HEK293 (cell line): ENCODE data around the gene GPR84.
A peak's percentile ranks its signal among the peaks of the same experiment; 100 is the strongest.

Experiments used
- CTCF ChIA-PET: fragments of 350-600 bp; formaldehyde crosslinking; extraction: SDS; loops from one replicate; lab custom pipeline; 2021; ENCODE audit warnings: antibody characterized with exemption; lab: Yijun Ruan, JAX
- POLR2A ChIA-PET: fragments of 300-600 bp; formaldehyde crosslinking; extraction: SDS; loops from one replicate; lab custom pipeline; 2020; ENCODE audit warnings: antibody characterized with exemption, inconsistent platforms; lab: Yijun Ruan, JAX
- H3K27ac ChIP-seq: fragments of 200-500 bp; sonication (Bioruptor generic); 2 replicates; pipeline ENCODE4 v1.5.1; 2014; ENCODE audit warnings: low read depth, low read length, control low read depth, inconsistent platforms; ENCODE audit errors: extremely low read depth
- H3K36me3 ChIP-seq, 2 experiments: fragments of 200-500 bp in 1 of 2; sonication (Bioruptor generic) in 1 of 2; 1 replicate in 1 of 2; 2 replicates in 1 of 2; pipeline ENCODE4 v1.5.1; 2014 to 2017; ENCODE audit warnings: inconsistent platforms in 2 of 2, low read length in 2 of 2; ENCODE audit not compliant: control insufficient read depth in 2 of 2, insufficient read depth in 1 of 2
- H3K4me1 ChIP-seq: fragments of 200-500 bp; sonication (Bioruptor generic); 2 replicates; pipeline ENCODE4 v1.5.1; 2014; ENCODE audit warnings: mild to moderate bottlenecking, low read length, inconsistent platforms; ENCODE audit not compliant: control insufficient read depth, insufficient read depth
- H3K4me3 ChIP-seq: 2 replicates; pipeline ENCODE4 v1.5.1; 2011; ENCODE audit warnings: low read depth, mild to moderate bottlenecking, control low read depth, low read length, moderate library complexity
- H3K9me3 ChIP-seq: fragments of 200-500 bp; sonication (Bioruptor generic); 2 replicates; pipeline ENCODE4 v1.5.1; 2014; ENCODE audit warnings: low read depth, low read length, inconsistent platforms; ENCODE audit not compliant: control insufficient read depth, insufficient read depth
- IKZF3 ChIP-seq: fragments of 450-650 bp; IDR thresholded peaks from 2 replicates; pipeline ENCODE4 v1.5.0; 2018; ENCODE audit warnings: missing biosample characterization, mild to moderate bottlenecking, missing genetic modification characterization, moderate library complexity
- INSM2 ChIP-seq: fragments of 450-650 bp; formaldehyde crosslinking; IDR thresholded peaks from 2 replicates; pipeline ENCODE4 v1.5.1; 2016; ENCODE audit warnings: missing biosample characterization, missing genetic modification characterization
- OSR2 ChIP-seq: fragments of 450-650 bp; formaldehyde crosslinking; IDR thresholded peaks from 2 replicates; pipeline ENCODE4 v1.5.1; 2016; ENCODE audit warnings: missing biosample characterization, missing genetic modification characterization
- RBAK ChIP-seq: fragments of 450-650 bp; formaldehyde crosslinking; IDR thresholded peaks from 2 replicates; pipeline ENCODE4 v1.5.1; 2016; ENCODE audit warnings: missing biosample characterization, missing genetic modification characterization
- SALL2 ChIP-seq: fragments of 450-650 bp; formaldehyde crosslinking; IDR thresholded peaks from 2 replicates; pipeline ENCODE4 v1.5.0; 2017; ENCODE audit warnings: missing biosample characterization, mild to moderate bottlenecking, missing genetic modification characterization, borderline replicate concordance
- TRIM28 ChIP-seq: IDR thresholded peaks from 2 replicates; pipeline ENCODE4 v1.6.1; 2011; ENCODE audit warnings: low read length, control low read depth, borderline replicate concordance
- ZFP41 ChIP-seq: fragments of 450-650 bp; formaldehyde crosslinking; IDR thresholded peaks from 2 replicates; pipeline ENCODE4 v1.5.1; 2016; ENCODE audit warnings: missing biosample characterization, missing genetic modification characterization, borderline replicate concordance
- ZNF114 ChIP-seq: fragments of 450-650 bp; formaldehyde crosslinking; IDR thresholded peaks from 2 replicates; pipeline ENCODE4 v1.5.0; 2017; ENCODE audit warnings: missing biosample characterization, missing genetic modification characterization
- ZNF184 ChIP-seq: fragments of 450-650 bp; IDR thresholded peaks from 2 replicates; pipeline ENCODE4 v1.5.1; 2018; ENCODE audit warnings: missing biosample characterization, mild to moderate bottlenecking, missing genetic modification characterization
- ZNF2 ChIP-seq: fragments of 450-650 bp; formaldehyde crosslinking; IDR thresholded peaks from 2 replicates; pipeline ENCODE4 v1.5.1; 2016; ENCODE audit warnings: missing biosample characterization, missing genetic modification characterization
- ZNF350 ChIP-seq: fragments of 450-650 bp; formaldehyde crosslinking; IDR thresholded peaks from 2 replicates; pipeline ENCODE4 v1.5.0; 2017; ENCODE audit warnings: missing biosample characterization, mild to moderate bottlenecking, missing genetic modification characterization
- ZNF549 ChIP-seq: fragments of 450-650 bp; IDR thresholded peaks from 2 replicates; pipeline ENCODE4 v1.5.1; 2018; ENCODE audit warnings: missing biosample characterization, missing genetic modification characterization, mild to moderate bottlenecking, inconsistent platforms, moderate library complexity
- ZNF654 ChIP-seq: fragments of 450-650 bp; formaldehyde crosslinking; IDR thresholded peaks from 2 replicates; pipeline ENCODE4 v1.5.1; 2016; ENCODE audit warnings: low read depth, missing biosample characterization, missing genetic modification characterization
- ZNF658 ChIP-seq: fragments of 450-650 bp; formaldehyde crosslinking; IDR thresholded peaks from 2 replicates; pipeline ENCODE4; 2016; ENCODE audit warnings: missing biosample characterization, missing genetic modification characterization
- ZNF660 ChIP-seq: fragments of 450-650 bp; IDR thresholded peaks from 2 replicates; pipeline ENCODE4 v1.5.1; 2018; ENCODE audit warnings: missing biosample characterization, mild to moderate bottlenecking, missing genetic modification characterization
- ZNF677 ChIP-seq: fragments of 450-650 bp; IDR thresholded peaks from 2 replicates; pipeline ENCODE4 v1.5.0; 2018; ENCODE audit warnings: missing biosample characterization, mild to moderate bottlenecking, missing genetic modification characterization, moderate library complexity
- ZSCAN30 ChIP-seq: fragments of 450-650 bp; IDR thresholded peaks from 2 replicates; pipeline ENCODE4 v1.5.1; 2018; ENCODE audit warnings: missing biosample characterization, mild to moderate bottlenecking, missing genetic modification characterization, moderate library complexity
- TF ChIP-seq, protein P1 (sequence below): fragments of 450-650 bp; formaldehyde crosslinking; IDR thresholded peaks from 2 replicates; pipeline ENCODE4 v1.5.1; 2016; ENCODE audit warnings: missing biosample characterization, missing genetic modification characterization
- TF ChIP-seq, protein P2 (sequence below): fragments of 450-650 bp; formaldehyde crosslinking; IDR thresholded peaks from 2 replicates; pipeline ENCODE4 v1.5.1; 2016; ENCODE audit warnings: missing biosample characterization, missing genetic modification characterization

GPR84 gene

DNA sequence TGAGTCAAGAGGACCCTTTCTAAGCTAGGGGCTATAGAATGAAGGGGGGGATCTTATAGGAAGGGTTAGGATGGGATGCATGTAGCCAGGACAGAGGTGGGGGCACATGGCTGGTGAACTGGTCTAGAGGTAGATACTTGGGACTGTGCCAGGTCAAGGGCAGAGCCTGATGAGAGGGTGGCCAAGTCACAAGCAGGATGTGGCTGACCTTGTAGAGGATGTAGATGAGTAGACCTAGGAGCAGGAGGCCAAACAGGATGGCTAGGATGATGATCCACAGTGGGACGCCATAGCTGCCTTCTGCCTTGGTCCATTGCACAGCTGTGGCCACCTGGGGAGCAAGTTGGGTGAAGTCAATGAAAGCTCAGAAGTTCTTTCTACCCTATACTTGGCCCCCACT lies 32.9 kb upstream of the GPR84 start:
- CTCF ChIA-PET: interaction anchor here (0.7 to 12.2 kb wide), 6 partner anchors 11 to 653 kb away, joined by 3 to 924 read pairs (median 22); partner anchors contain the start of gene ZNF385A
- TF ChIP-seq ZNF184 (tag by site-specific recombination) (no peak), SALL2 (tag by site-specific recombination) (no peak), ZNF350 (tag by site-specific recombination) (no peak)
- H3K9me3 ChIP-seq: no peaks in the 10 kb centered on the region
- POLR2A ChIA-PET: no interaction called here
- peaks cover 16 to 78% of the 10 kb centered on the region in 2 experiments for H3K36me3 ChIP-seq
- H3K4me1 ChIP-seq: no peaks in the 10 kb centered on the region
- no peak overlapping the region for H3K27ac ChIP-seq
- H3K4me3 ChIP-seq: no peak overlapping the region

DNA sequence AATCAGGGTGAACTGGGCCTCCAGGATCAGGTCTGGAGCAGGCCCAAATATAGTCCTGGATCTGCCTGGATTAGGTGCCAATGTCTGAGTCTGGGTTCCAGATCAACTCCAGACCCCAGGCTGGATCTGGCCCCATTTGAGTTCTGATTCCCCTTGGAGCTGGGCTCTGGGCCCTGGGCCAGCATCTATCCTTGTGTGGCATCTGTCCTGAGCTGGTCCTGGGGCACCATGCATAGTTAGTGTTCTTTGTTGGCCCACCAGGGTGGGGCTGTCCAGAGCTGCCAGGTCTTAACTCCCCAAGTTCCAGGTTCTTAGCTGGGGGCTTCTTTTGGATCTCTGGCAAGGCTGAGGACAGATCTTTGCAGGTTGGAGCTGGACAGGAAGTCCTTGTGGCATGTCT lies 31.3 kb upstream of the GPR84 start:
- TF ChIP-seq ZNF677 (tag by site-specific recombination): no peak
- no peak for TF ChIP-seq ZFP41 (tag by site-specific recombination)
- TF ChIP-seq, all 188 proteins: peak for 0
- H3K4me1 ChIP-seq: no peaks in the 10 kb centered on the region
- H3K36me3 ChIP-seq: peaks cover 16 to 62% of the 10 kb centered on the region in 2 experiments
- H3K27ac ChIP-seq: no peak overlapping the region
- POLR2A ChIA-PET: interaction anchor here (0.6 kb wide), 1 partner anchor 25 kb away, joined by 4 read pairs; no protein-coding TSS in a partner anchor
- H3K9me3 ChIP-seq: no peaks in the 10 kb centered on the region
- no peak overlapping the region for H3K4me3 ChIP-seq
- CTCF ChIA-PET: interaction anchor here (0.7 to 12.2 kb wide), 7 partner anchors 8 to 69 kb away, joined by 3 to 924 read pairs (median 4); no protein-coding TSS in a partner anchor

DNA sequence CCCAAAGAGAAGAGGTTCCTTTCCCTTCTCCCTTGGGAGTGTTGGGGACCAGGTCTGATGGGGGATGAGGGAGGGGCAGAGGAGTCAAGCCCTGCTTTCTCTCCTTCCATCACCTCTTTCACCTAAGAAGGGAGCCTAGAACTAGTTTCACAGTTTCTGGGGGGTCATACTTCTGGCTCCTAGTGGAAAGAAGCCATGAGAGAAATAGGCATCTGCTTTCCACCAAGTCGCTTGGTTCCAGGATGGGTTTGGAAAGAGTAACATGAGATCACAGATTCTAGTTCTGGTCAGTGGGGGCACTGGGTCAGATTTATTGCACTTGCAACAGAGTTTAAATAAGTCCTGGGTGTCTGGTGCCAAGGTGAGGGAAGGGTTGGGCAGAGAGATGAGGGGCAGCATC lies 30.7 kb upstream of the GPR84 start:
- ChIA-PET CTCF (interaction anchor here (1.2 to 12.2 kb wide), 3 partner anchors 14 to 44 kb away, joined by 3 to 924 read pairs (median 77); no protein-coding TSS in a partner anchor), POLR2A (no interaction called here)
- peaks cover 13 to 56% of the 10 kb centered on the region in 2 experiments for H3K36me3 ChIP-seq
- TF ChIP-seq ZNF658 (tag by site-specific recombination) (no peak), ZNF2 (no peak), INSM2 (no peak), OSR2 (tag by site-specific recombination) (no peak), ZNF549 (tag by site-specific recombination) (no peak), ZNF114 (tag by site-specific recombination) (no peak)
- TF ChIP-seq, protein P1, sequence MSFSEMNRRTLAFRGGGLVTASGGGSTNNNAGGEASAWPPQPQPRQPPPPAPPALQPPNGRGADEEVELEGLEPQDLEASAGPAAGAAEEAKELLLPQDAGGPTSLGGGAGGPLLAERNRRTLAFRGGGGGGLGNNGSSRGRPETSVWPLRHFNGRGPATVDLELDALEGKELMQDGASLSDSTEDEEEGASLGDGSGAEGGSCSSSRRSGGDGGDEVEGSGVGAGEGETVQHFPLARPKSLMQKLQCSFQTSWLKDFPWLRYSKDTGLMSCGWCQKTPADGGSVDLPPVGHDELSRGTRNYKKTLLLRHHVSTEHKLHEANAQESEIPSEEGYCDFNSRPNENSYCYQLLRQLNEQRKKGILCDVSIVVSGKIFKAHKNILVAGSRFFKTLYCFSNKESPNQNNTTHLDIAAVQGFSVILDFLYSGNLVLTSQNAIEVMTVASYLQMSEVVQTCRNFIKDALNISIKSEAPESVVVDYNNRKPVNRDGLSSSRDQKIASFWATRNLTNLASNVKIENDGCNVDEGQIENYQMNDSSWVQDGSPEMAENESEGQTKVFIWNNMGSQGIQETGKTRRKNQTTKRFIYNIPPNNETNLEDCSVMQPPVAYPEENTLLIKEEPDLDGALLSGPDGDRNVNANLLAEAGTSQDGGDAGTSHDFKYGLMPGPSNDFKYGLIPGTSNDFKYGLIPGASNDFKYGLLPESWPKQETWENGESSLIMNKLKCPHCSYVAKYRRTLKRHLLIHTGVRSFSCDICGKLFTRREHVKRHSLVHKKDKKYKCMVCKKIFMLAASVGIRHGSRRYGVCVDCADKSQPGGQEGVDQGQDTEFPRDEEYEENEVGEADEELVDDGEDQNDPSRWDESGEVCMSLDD: no peak
- H3K27ac ChIP-seq: no peak overlapping the region
- H3K4me1 ChIP-seq: no peaks in the 10 kb centered on the region
- no peak overlapping the region for H3K4me3 ChIP-seq
- H3K9me3 ChIP-seq: no peaks in the 10 kb centered on the region

DNA sequence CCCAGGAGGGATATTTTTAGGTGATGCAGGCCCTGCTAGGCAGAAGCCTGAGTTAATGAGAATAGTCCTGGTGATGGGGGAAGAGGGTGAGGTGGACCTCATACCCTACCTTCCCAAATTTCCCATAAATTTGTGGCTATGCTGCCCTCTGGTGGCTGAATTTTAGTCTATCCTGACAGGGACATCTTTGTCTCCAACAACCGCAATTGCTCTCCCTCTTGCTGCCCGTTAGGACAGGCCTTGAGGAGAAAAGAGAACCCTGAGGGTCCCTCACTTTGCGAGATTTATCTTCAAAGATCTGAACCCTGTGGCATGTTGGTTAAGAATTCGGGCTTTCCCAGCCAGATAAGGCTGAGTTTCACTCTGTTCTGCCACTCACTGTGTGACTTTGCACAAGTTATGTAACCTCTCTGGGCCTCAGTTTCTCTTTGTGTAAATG lies 30.0 kb upstream of the GPR84 start:
- no peaks in the 10 kb centered on the region for H3K4me1 ChIP-seq
- H3K27ac ChIP-seq: no peak overlapping the region
- TF ChIP-seq ZNF660 (tag by site-specific recombination): peak; percentile 57
- no peak for TF ChIP-seq ZNF114 (tag by site-specific recombination)
- TF ChIP-seq RBAK: peak; percentile 99
- TF ChIP-seq ZNF654: peak; percentile 63
- peak; percentile 53; the same call in 1 of the 2 replicates for TF ChIP-seq TRIM28
- TF ChIP-seq, protein P2, sequence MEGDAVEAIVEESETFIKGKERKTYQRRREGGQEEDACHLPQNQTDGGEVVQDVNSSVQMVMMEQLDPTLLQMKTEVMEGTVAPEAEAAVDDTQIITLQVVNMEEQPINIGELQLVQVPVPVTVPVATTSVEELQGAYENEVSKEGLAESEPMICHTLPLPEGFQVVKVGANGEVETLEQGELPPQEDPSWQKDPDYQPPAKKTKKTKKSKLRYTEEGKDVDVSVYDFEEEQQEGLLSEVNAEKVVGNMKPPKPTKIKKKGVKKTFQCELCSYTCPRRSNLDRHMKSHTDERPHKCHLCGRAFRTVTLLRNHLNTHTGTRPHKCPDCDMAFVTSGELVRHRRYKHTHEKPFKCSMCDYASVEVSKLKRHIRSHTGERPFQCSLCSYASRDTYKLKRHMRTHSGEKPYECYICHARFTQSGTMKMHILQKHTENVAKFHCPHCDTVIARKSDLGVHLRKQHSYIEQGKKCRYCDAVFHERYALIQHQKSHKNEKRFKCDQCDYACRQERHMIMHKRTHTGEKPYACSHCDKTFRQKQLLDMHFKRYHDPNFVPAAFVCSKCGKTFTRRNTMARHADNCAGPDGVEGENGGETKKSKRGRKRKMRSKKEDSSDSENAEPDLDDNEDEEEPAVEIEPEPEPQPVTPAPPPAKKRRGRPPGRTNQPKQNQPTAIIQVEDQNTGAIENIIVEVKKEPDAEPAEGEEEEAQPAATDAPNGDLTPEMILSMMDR (tag by site-specific recombination): peak; percentile 52
- peak; percentile 11; the same call in 1 of the 2 replicates for TF ChIP-seq IKZF3 (tag by site-specific recombination)
- peak; percentile 35; the same call in 1 of the 2 replicates for TF ChIP-seq ZSCAN30 (tag by site-specific recombination)
- TF ChIP-seq ZNF184 (tag by site-specific recombination): no peak
- TF ChIP-seq, all 188 proteins: peak for 7
- POLR2A ChIA-PET: no interaction called here
- no peak overlapping the region for H3K4me3 ChIP-seq
- H3K36me3 ChIP-seq: peaks cover 13 to 50% of the 10 kb centered on the region in 2 experiments
- H3K9me3 ChIP-seq: no peaks in the 10 kb centered on the region
- CTCF ChIA-PET: interaction anchor here (0.6 to 4.8 kb wide), 14 partner anchors 8 to 590 kb away, joined by 3 to 61 read pairs (median 4); no protein-coding TSS in a partner anchor
